WTC11 (cell line): ENCODE results near the gene OPCML. TPM values are rescaled to one million over a fixed set of nuclear protein-coding genes. Genes with fewer than 3 reads are reported as not detected.

ENCODE experiments used
- ATAC-seq: fragments of 200-7000 bp; cut with Tn5 transposase; 2 replicates; pipeline ENCODE4 v1.10.0; 2021; ENCODE audit warnings: mild to moderate bottlenecking, moderate library complexity
- CTCF ChIA-PET: fragments of 300-600 bp; sonication (Branson Sonifier 250); formaldehyde crosslinking; loops from one replicate; lab custom pipeline; 2021; ENCODE audit warnings: antibody characterized with exemption; lab: Charles Lee
- POLR2A ChIA-PET: fragments of 350-600 bp; sonication (Branson Sonifier 250); formaldehyde crosslinking; loops from one replicate; lab custom pipeline; 2021; ENCODE audit warnings: antibody characterized with exemption; lab: Charles Lee
- DNase-seq: peaks from one replicate; pipeline ENCODE4 v3.0.0; 2021; ENCODE audit warnings: low spot score
- H3K27ac Mint-ChIP-seq: 2 replicates; pipeline ENCODE4 v1.8.0; 2021; ENCODE audit warnings: mixed read lengths
- H3K27me3 Mint-ChIP-seq: 2 replicates; pipeline ENCODE4 v1.8.0; 2021; ENCODE audit warnings: low read depth, mild to moderate bottlenecking, moderate library complexity, mixed read lengths
- H3K36me3 Mint-ChIP-seq: 2 replicates; pipeline ENCODE4 v1.8.0; 2021; ENCODE audit warnings: mixed read lengths
- H3K4me1 Mint-ChIP-seq: 2 replicates; pipeline ENCODE4 v1.8.0; 2022; ENCODE audit warnings: mixed read lengths
- H3K4me3 Mint-ChIP-seq: 2 replicates; pipeline ENCODE4 v1.8.0; 2021; ENCODE audit warnings: mild to moderate bottlenecking, moderate library complexity, mixed read lengths
- H3K9me3 Mint-ChIP-seq: 2 replicates; pipeline ENCODE4 v1.8.0; 2021; ENCODE audit warnings: mixed read lengths
- CBFB ChIP-seq: sonication (generic); formaldehyde crosslinking; IDR thresholded peaks from 2 replicates; pipeline ENCODE4 v1.8.1; 2022; ENCODE audit warnings: mild to moderate bottlenecking, low read depth, missing genetic modification reagents
- EMX1 ChIP-seq: fragments of 250-450 bp; sonication (Bioruptor Pico); IDR thresholded peaks from 2 replicates; pipeline ENCODE4 v1.8.0; 2021; ENCODE audit warnings: mild to moderate bottlenecking
- IRF2 ChIP-seq: sonication (generic); formaldehyde crosslinking; IDR thresholded peaks from 2 replicates; pipeline ENCODE4 v1.8.0; 2022; ENCODE audit warnings: low read depth, missing genetic modification reagents, borderline replicate concordance
- NFE2L1 ChIP-seq: sonication (generic); formaldehyde crosslinking; IDR thresholded peaks from 2 replicates; pipeline ENCODE4 v1.8.1; 2023; ENCODE audit warnings: missing genetic modification reagents
- NFYB ChIP-seq: sonication (generic); formaldehyde crosslinking; conservative IDR thresholded peaks from 2 replicates; pipeline ENCODE4 v1.8.0; 2022; ENCODE audit warnings: low read depth, missing genetic modification reagents
- RELA ChIP-seq: sonication (generic); formaldehyde crosslinking; IDR thresholded peaks from 2 replicates; pipeline ENCODE4 v1.8.1; 2022; ENCODE audit warnings: missing genetic modification reagents, mild to moderate bottlenecking, borderline replicate concordance
- SMAD4 ChIP-seq: sonication (generic); formaldehyde crosslinking; IDR thresholded peaks from 2 replicates; pipeline ENCODE4 v1.8.0; 2022; ENCODE audit warnings: mild to moderate bottlenecking, missing genetic modification reagents
- TCF7 ChIP-seq: sonication (generic); formaldehyde crosslinking; IDR thresholded peaks from 2 replicates; pipeline ENCODE4 v1.8.0; 2022; ENCODE audit warnings: mild to moderate bottlenecking, low read depth, missing genetic modification reagents, moderate library complexity
- ZNF263 ChIP-seq: sonication (generic); formaldehyde crosslinking; IDR thresholded peaks from 2 replicates; pipeline ENCODE4 v1.8.1; 2022; ENCODE audit warnings: low read depth, mild to moderate bottlenecking, moderate library complexity, missing genetic modification reagents
- ZNF317 ChIP-seq: sonication (generic); formaldehyde crosslinking; IDR thresholded peaks from 2 replicates; pipeline ENCODE4 v1.8.1; 2023; ENCODE audit warnings: low read depth, mild to moderate bottlenecking, moderate library complexity, missing genetic modification reagents, borderline replicate concordance
- ZNF396 ChIP-seq: fragments of 250-450 bp; sonication (Bioruptor Pico); IDR thresholded peaks from 2 replicates; pipeline ENCODE4 v1.8.0; 2021; ENCODE audit warnings: mild to moderate bottlenecking, moderate library complexity, borderline replicate concordance
- ZNF416 ChIP-seq: fragments of 250-450 bp; sonication (Bioruptor Pico); IDR thresholded peaks from 2 replicates; pipeline ENCODE4 v1.9.0; 2021; ENCODE audit warnings: mild to moderate bottlenecking, inconsistent platforms
- total RNA-seq: library from RNA; stranded (reverse); gene quantifications from 3 replicates; pipeline ENCODE4 v1.2.3, GENCODE V29; 2021
- TF ChIP-seq, protein P1 (sequence below): fragments of 250-450 bp; sonication (Bioruptor Pico); IDR thresholded peaks from 2 replicates; pipeline ENCODE4 v1.9.0; 2021; ENCODE audit warnings: mild to moderate bottlenecking
- TF ChIP-seq, protein P2 (sequence below): sonication (generic); formaldehyde crosslinking; IDR thresholded peaks from 2 replicates; pipeline ENCODE4 v1.8.0; 2022; ENCODE audit warnings: mild to moderate bottlenecking, missing genetic modification reagents
- TF ChIP-seq, protein P3 (sequence below): sonication (generic); formaldehyde crosslinking; IDR thresholded peaks from 2 replicates; pipeline ENCODE4 v1.8.0; 2023; ENCODE audit warnings: mild to moderate bottlenecking, missing genetic modification reagents
- TF ChIP-seq, protein P4 (sequence below): sonication (generic); formaldehyde crosslinking; IDR thresholded peaks from 2 replicates; pipeline ENCODE4 v1.8.0; 2022; ENCODE audit warnings: mild to moderate bottlenecking, missing genetic modification reagents
- TF ChIP-seq, protein P5 (sequence below): sonication (generic); formaldehyde crosslinking; conservative IDR thresholded peaks from 2 replicates; pipeline ENCODE4 v1.8.1; 2022; ENCODE audit warnings: mild to moderate bottlenecking, missing genetic modification reagents
- TF ChIP-seq, protein P6 (sequence below): fragments of 200-600 bp; IDR thresholded peaks from 2 replicates; pipeline ENCODE4 v1.8.0; 2022; ENCODE audit warnings: antibody characterized with exemption
- TF ChIP-seq, protein P7 (sequence below): sonication (generic); formaldehyde crosslinking; IDR thresholded peaks from 2 replicates; pipeline ENCODE4 v1.8.1; 2023; ENCODE audit warnings: mild to moderate bottlenecking, missing genetic modification reagents
- TF ChIP-seq, protein P8 (sequence below): sonication (generic); formaldehyde crosslinking; IDR thresholded peaks from 2 replicates; pipeline ENCODE4 v1.8.1; 2022; ENCODE audit warnings: low read depth, missing genetic modification reagents, borderline replicate concordance

OPCML gene
- total RNA-seq, 1 experiment from 2014 or later, result 1.5 TPM

DNA sequence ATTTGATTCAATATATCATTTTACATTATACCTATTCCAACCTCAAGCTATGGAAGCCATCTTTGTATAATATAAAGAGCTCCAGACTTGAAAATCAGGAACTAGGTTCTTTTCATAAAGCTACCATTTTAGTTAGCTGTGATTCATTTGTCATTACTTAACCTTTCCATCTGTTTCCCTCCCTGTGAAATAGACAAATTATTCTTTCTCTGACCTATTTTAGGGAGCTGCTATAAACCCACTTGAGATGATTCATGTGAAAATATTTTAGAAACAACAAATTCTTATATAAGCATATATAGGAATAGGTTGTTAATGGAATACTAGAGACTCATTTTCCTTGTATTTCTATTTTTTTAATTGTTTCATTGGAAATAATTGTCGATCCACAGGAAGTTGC is 1012.1 kb downstream of the OPCML start:
- CTCF ChIA-PET, result no interaction called here
- Mint-ChIP-seq H3K27ac (no peak overlapping the region), H3K9me3 (peaks cover 8% of the 10 kb centered on the region), H3K27me3 (no peaks in the 10 kb centered on the region), H3K4me3 (no peak overlapping the region), H3K4me1 (no peaks in the 10 kb centered on the region), H3K36me3 (no peaks in the 10 kb centered on the region)
- POLR2A ChIA-PET, result no interaction called here
- DNase-seq (no peak), ATAC-seq (no peak)
- TF ChIP-seq ZNF317 (CRISPR knock-in tag) (no peak), EMX1 (CRISPR knock-in tag) (no peak), NFE2L1 (CRISPR knock-in tag) (no peak), NFYB (CRISPR knock-in tag) (no peak), CBFB (CRISPR knock-in tag) (no peak), IRF2 (CRISPR knock-in tag) (no peak), ZNF396 (CRISPR knock-in tag) (no peak), TCF7 (CRISPR knock-in tag) (no peak), ZNF416 (CRISPR knock-in tag) (no peak)
- TF ChIP-seq, protein P1, sequence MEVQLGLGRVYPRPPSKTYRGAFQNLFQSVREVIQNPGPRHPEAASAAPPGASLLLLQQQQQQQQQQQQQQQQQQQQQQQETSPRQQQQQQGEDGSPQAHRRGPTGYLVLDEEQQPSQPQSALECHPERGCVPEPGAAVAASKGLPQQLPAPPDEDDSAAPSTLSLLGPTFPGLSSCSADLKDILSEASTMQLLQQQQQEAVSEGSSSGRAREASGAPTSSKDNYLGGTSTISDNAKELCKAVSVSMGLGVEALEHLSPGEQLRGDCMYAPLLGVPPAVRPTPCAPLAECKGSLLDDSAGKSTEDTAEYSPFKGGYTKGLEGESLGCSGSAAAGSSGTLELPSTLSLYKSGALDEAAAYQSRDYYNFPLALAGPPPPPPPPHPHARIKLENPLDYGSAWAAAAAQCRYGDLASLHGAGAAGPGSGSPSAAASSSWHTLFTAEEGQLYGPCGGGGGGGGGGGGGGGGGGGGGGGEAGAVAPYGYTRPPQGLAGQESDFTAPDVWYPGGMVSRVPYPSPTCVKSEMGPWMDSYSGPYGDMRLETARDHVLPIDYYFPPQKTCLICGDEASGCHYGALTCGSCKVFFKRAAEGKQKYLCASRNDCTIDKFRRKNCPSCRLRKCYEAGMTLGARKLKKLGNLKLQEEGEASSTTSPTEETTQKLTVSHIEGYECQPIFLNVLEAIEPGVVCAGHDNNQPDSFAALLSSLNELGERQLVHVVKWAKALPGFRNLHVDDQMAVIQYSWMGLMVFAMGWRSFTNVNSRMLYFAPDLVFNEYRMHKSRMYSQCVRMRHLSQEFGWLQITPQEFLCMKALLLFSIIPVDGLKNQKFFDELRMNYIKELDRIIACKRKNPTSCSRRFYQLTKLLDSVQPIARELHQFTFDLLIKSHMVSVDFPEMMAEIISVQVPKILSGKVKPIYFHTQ (CRISPR knock-in tag), result no peak
- TF ChIP-seq, protein P2, sequence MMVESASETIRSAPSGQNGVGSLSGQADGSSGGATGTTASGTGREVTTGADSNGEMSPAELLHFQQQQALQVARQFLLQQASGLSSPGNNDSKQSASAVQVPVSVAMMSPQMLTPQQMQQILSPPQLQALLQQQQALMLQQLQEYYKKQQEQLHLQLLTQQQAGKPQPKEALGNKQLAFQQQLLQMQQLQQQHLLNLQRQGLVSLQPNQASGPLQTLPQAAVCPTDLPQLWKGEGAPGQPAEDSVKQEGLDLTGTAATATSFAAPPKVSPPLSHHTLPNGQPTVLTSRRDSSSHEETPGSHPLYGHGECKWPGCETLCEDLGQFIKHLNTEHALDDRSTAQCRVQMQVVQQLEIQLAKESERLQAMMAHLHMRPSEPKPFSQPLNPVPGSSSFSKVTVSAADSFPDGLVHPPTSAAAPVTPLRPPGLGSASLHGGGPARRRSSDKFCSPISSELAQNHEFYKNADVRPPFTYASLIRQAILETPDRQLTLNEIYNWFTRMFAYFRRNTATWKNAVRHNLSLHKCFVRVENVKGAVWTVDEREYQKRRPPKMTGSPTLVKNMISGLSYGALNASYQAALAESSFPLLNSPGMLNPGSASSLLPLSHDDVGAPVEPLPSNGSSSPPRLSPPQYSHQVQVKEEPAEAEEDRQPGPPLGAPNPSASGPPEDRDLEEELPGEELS (CRISPR knock-in tag), result no peak
- TF ChIP-seq, protein P3, sequence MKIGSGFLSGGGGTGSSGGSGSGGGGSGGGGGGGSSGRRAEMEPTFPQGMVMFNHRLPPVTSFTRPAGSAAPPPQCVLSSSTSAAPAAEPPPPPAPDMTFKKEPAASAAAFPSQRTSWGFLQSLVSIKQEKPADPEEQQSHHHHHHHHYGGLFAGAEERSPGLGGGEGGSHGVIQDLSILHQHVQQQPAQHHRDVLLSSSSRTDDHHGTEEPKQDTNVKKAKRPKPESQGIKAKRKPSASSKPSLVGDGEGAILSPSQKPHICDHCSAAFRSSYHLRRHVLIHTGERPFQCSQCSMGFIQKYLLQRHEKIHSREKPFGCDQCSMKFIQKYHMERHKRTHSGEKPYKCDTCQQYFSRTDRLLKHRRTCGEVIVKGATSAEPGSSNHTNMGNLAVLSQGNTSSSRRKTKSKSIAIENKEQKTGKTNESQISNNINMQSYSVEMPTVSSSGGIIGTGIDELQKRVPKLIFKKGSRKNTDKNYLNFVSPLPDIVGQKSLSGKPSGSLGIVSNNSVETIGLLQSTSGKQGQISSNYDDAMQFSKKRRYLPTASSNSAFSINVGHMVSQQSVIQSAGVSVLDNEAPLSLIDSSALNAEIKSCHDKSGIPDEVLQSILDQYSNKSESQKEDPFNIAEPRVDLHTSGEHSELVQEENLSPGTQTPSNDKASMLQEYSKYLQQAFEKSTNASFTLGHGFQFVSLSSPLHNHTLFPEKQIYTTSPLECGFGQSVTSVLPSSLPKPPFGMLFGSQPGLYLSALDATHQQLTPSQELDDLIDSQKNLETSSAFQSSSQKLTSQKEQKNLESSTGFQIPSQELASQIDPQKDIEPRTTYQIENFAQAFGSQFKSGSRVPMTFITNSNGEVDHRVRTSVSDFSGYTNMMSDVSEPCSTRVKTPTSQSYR (CRISPR knock-in tag), result no peak

DNA sequence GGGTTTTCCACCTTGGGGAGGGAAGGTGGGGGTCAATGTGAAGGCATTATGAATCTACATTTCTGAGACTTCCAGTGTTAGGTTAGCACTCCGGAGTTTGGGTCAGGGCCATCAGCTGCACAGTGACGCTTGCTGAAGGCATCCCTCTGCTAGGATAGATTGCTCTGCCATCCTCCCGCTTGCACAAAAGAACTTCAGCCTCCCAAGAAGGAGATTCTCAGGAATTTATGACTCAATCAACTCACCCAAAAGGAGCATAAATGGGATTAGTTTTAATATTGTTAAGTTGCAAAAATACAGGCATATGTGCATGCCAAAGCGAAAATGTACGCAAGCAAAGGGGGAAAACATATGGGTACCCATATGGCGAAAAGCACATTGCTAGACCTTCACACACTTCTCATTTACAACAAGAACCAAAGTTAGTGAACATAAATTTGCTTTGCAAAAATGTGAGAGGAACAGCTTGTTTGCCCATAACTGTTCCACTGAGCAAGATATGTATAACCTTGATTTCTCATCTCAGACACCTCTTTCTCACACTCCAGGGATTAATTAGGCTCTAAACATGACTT is 1013.0 kb downstream of the OPCML start:
- CTCF ChIA-PET, result no interaction called here
- no peak overlapping the region for H3K27ac Mint-ChIP-seq
- DNase-seq (no peak), ATAC-seq (no peak)
- H3K27me3 Mint-ChIP-seq, result no peaks in the 10 kb centered on the region; the same call in 1 of the 2 replicates
- POLR2A ChIA-PET, result no interaction called here
- no peak overlapping the region for H3K4me3 Mint-ChIP-seq
- H3K4me1 Mint-ChIP-seq, result no peaks in the 10 kb centered on the region
- no peaks in the 10 kb centered on the region for H3K36me3 Mint-ChIP-seq
- H3K9me3 Mint-ChIP-seq, result peaks cover 5% of the 10 kb centered on the region
- TF ChIP-seq, protein P4, sequence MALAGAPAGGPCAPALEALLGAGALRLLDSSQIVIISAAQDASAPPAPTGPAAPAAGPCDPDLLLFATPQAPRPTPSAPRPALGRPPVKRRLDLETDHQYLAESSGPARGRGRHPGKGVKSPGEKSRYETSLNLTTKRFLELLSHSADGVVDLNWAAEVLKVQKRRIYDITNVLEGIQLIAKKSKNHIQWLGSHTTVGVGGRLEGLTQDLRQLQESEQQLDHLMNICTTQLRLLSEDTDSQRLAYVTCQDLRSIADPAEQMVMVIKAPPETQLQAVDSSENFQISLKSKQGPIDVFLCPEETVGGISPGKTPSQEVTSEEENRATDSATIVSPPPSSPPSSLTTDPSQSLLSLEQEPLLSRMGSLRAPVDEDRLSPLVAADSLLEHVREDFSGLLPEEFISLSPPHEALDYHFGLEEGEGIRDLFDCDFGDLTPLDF (CRISPR knock-in tag), result no peak
- TF ChIP-seq RELA (CRISPR knock-in tag) (no peak), SMAD4 (CRISPR knock-in tag) (no peak), ZNF263 (no peak)
- TF ChIP-seq, protein P5, sequence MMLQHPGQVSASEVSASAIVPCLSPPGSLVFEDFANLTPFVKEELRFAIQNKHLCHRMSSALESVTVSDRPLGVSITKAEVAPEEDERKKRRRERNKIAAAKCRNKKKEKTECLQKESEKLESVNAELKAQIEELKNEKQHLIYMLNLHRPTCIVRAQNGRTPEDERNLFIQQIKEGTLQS (CRISPR knock-in tag), result no peak
- TF ChIP-seq, protein P6, sequence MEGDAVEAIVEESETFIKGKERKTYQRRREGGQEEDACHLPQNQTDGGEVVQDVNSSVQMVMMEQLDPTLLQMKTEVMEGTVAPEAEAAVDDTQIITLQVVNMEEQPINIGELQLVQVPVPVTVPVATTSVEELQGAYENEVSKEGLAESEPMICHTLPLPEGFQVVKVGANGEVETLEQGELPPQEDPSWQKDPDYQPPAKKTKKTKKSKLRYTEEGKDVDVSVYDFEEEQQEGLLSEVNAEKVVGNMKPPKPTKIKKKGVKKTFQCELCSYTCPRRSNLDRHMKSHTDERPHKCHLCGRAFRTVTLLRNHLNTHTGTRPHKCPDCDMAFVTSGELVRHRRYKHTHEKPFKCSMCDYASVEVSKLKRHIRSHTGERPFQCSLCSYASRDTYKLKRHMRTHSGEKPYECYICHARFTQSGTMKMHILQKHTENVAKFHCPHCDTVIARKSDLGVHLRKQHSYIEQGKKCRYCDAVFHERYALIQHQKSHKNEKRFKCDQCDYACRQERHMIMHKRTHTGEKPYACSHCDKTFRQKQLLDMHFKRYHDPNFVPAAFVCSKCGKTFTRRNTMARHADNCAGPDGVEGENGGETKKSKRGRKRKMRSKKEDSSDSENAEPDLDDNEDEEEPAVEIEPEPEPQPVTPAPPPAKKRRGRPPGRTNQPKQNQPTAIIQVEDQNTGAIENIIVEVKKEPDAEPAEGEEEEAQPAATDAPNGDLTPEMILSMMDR, result no peak
- TF ChIP-seq, protein P7, sequence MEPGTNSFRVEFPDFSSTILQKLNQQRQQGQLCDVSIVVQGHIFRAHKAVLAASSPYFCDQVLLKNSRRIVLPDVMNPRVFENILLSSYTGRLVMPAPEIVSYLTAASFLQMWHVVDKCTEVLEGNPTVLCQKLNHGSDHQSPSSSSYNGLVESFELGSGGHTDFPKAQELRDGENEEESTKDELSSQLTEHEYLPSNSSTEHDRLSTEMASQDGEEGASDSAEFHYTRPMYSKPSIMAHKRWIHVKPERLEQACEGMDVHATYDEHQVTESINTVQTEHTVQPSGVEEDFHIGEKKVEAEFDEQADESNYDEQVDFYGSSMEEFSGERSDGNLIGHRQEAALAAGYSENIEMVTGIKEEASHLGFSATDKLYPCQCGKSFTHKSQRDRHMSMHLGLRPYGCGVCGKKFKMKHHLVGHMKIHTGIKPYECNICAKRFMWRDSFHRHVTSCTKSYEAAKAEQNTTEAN (CRISPR knock-in tag), result no peak
- TF ChIP-seq, protein P8, sequence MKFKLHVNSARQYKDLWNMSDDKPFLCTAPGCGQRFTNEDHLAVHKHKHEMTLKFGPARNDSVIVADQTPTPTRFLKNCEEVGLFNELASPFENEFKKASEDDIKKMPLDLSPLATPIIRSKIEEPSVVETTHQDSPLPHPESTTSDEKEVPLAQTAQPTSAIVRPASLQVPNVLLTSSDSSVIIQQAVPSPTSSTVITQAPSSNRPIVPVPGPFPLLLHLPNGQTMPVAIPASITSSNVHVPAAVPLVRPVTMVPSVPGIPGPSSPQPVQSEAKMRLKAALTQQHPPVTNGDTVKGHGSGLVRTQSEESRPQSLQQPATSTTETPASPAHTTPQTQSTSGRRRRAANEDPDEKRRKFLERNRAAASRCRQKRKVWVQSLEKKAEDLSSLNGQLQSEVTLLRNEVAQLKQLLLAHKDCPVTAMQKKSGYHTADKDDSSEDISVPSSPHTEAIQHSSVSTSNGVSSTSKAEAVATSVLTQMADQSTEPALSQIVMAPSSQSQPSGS (CRISPR knock-in tag), result no peak
